Uterus (tissue), 4 donors: ENCODE data around the gene ENKUR. TPM values are rescaled to one million over a fixed set of nuclear protein-coding genes. Genes with fewer than 3 reads are reported as not detected.

ENCODE experiments used
- DNase-seq, 2 donors: peaks; one replicate each; pipeline ENCODE4 v3.0.0-alpha.2; 2019 to 2020
- H3K27ac ChIP-seq, 2 donors: fragments of 200-600 bp; sonication (generic); 1 replicate in 1 of 2; 2 replicates in 1 of 2; pipeline ENCODE4 v1.5.1; 2016 to 2018
- H3K27me3 ChIP-seq, 2 donors: fragments of 200-600 bp; sonication (generic); one replicate each; pipeline ENCODE4 v1.5.1; 2018 to 2019; ENCODE audit warnings: control low read depth in 1 of 2
- H3K36me3 ChIP-seq, 2 donors: fragments of 200-600 bp; sonication (generic); one replicate each; pipeline ENCODE4 v1.5.1; 2019; ENCODE audit warnings: control low read depth in 1 of 2
- H3K4me1 ChIP-seq, 2 donors: fragments of 200-600 bp; sonication (generic); one replicate each; pipeline ENCODE4 v1.5.1; 2018 to 2019; ENCODE audit warnings: control low read depth in 1 of 2
- H3K4me3 ChIP-seq, 2 donors: fragments of 200-600 bp; sonication (generic); 1 replicate in 1 of 2; 2 replicates in 1 of 2; pipeline ENCODE4 v1.5.1; 2018 to 2019; ENCODE audit warnings: mild to moderate bottlenecking in 1 of 2
- H3K9me3 ChIP-seq, 2 donors: fragments of 200-600 bp; sonication (generic); one replicate each; pipeline ENCODE4 v1.5.1; 2019; ENCODE audit warnings: control low read depth in 1 of 2
- POLR2A ChIP-seq, 2 donors: fragments of 450-650 bp; IDR thresholded peaks; one replicate each; pipeline ENCODE4 v1.6.1; 2016; ENCODE audit warnings: antibody characterized with exemption in 2 of 2, mild to moderate bottlenecking in 1 of 2, moderate library complexity in 1 of 2
- intact Hi-C: fragments of 100-400 bp; cut with DNase I; formaldehyde crosslinking; loops from one replicate; pipeline ENCODE4 v1.15.1; 2023; ENCODE audit warnings: low total_unique reads
- total RNA-seq, 4 donors: library from RNA; depleted of rRNA in 3 of 4; stranded (reverse); fragments of >200 nt in 3 of 4; gene quantifications; one replicate each; pipeline versions ENCODE4 v1.1.0 to v1.2.4, GENCODE V29; 2014 to 2023
- TF ChIP-seq, protein P1 (sequence below), 4 experiments: fragments of 200-600 bp in 2 of 4; fragments of 450-650 bp in 2 of 4; sonication (generic) in 2 of 4; IDR thresholded peaks; one replicate each; pipeline ENCODE4 v1.5.1; 2016 to 2019; ENCODE audit warnings: antibody characterized with exemption in 4 of 4, mild to moderate bottlenecking in 2 of 4, moderate library complexity in 1 of 4
- donor health status: DM: yes; HTN: yes; CAD: no.

Gene ENKUR, protein sequence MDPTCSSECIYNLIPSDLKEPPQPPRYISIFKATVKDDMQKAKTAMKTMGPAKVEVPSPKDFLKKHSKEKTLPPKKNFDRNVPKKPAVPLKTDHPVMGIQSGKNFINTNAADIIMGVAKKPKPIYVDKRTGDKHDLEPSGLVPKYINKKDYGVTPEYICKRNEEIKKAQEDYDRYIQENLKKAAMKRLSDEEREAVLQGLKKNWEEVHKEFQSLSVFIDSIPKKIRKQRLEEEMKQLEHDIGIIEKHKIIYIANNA
- 1 to 10 TPM in 2 of 4 donors, under 1 TPM in 1, not detected in 1; 0.73 to 10.0 (median 2.3) TPM for total RNA-seq

GRCh38 chr10:25015828-25016375 lies at the start of gene ENKUR:
Gene ENKUR (minus strand): TSS chr10:25016158. CDS start chr10:25015936, 222 bp downstream.
- Histone ChIP-seq H3K27ac (peak within 1 kb of the TSS; percentile 91 to 94), H3K4me3 (peak within 1 kb of the TSS; percentile 65 to 68), H3K27me3 (no peaks in the 10 kb centered on the region), H3K4me1 (no peaks in the 10 kb centered on the region), H3K9me3 (no peaks in the 10 kb centered on the region), H3K36me3 (no peaks in the 10 kb centered on the region)
- peak; percentile 88 to 91 for DNase-seq
- TF ChIP-seq POLR2A (IDR thresholded peaks at IDR 0.05): no peak
- TF ChIP-seq, protein P1, sequence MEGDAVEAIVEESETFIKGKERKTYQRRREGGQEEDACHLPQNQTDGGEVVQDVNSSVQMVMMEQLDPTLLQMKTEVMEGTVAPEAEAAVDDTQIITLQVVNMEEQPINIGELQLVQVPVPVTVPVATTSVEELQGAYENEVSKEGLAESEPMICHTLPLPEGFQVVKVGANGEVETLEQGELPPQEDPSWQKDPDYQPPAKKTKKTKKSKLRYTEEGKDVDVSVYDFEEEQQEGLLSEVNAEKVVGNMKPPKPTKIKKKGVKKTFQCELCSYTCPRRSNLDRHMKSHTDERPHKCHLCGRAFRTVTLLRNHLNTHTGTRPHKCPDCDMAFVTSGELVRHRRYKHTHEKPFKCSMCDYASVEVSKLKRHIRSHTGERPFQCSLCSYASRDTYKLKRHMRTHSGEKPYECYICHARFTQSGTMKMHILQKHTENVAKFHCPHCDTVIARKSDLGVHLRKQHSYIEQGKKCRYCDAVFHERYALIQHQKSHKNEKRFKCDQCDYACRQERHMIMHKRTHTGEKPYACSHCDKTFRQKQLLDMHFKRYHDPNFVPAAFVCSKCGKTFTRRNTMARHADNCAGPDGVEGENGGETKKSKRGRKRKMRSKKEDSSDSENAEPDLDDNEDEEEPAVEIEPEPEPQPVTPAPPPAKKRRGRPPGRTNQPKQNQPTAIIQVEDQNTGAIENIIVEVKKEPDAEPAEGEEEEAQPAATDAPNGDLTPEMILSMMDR (IDR thresholded peaks at IDR 0.05): no peak
- intact Hi-C loops: no loop called here

- no peaks in the 10 kb centered on the region for H3K4me1 ChIP-seq
- no peaks in the 10 kb centered on the region for H3K9me3 ChIP-seq
- DNase-seq: no peak
- no peak overlapping the region for H3K4me3 ChIP-seq
- no peak overlapping the region for H3K27ac ChIP-seq
- TF ChIP-seq POLR2A (IDR thresholded peaks at IDR 0.05): no peak
- TF ChIP-seq, protein P1 (IDR thresholded peaks at IDR 0.05): no peak
- no peaks in the 10 kb centered on the region for H3K27me3 ChIP-seq
- no peaks in the 10 kb centered on the region for H3K36me3 ChIP-seq
- intact Hi-C loops: no loop called here
Observed at GRCh38 chr10:25064401-25064800, 48.4 kb upstream of the ENKUR start.

GRCh38 chr10:25063644-25064043 lies 47.7 kb upstream of the ENKUR start:
- no peaks in the 10 kb centered on the region for H3K36me3 ChIP-seq
- intact Hi-C loops: no loop called here
- no peaks in the 10 kb centered on the region for H3K4me1 ChIP-seq
- no peak overlapping the region for H3K4me3 ChIP-seq
- H3K27me3 ChIP-seq: no peaks in the 10 kb centered on the region
- TF ChIP-seq, protein P1 (IDR thresholded peaks at IDR 0.05): no peak
- TF ChIP-seq POLR2A (IDR thresholded peaks at IDR 0.05): no peak
- DNase-seq: no peak
- H3K27ac ChIP-seq: no peak overlapping the region
- H3K9me3 ChIP-seq: no peaks in the 10 kb centered on the region

GRCh38 chr10:25063157-25063556 lies 47.2 kb upstream of the ENKUR start:
- DNase-seq: no peak
- intact Hi-C loops: no loop called here
- no peaks in the 10 kb centered on the region for H3K9me3 ChIP-seq
- H3K36me3 ChIP-seq: no peaks in the 10 kb centered on the region
- H3K27me3 ChIP-seq: no peaks in the 10 kb centered on the region
- no peaks in the 10 kb centered on the region for H3K4me1 ChIP-seq
- H3K27ac ChIP-seq: no peak overlapping the region
- no peak for TF ChIP-seq POLR2A (IDR thresholded peaks at IDR 0.05)
- TF ChIP-seq, protein P1 (IDR thresholded peaks at IDR 0.05): no peak
- no peak overlapping the region for H3K4me3 ChIP-seq

DNA sequence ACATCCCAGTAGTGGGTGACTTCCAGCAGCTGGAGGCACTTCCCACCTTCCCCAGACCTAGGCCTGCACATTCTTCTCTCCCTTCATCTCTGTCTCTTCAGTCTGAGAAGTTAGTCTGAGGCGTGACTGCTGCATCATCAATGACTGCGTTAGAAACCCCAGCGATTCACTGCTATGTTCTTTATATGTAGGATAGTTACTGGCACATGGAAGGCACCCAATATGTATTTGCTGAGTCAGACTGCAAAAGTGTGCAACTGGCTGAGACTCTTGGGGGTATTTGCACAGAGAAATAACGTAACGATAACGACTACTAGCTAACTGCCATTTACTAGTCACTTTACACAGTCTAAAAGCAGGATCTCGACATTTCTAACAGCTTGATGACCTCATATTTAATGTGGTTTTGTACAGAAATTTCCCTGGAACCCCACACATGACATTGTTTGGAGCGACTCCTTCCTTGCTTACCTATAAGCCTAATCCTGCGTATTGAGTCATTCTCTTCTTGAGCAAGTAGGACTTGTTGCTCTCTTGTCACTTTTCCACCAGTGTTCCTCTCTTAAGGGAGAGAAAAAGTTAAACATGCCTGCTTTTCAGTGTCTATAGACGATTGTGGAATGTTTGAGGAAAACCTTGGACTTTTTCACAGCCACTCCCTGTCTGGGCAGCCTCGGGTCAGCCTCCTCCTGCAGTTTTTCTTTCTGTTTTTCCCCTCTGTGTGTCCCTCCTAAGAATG lies 45.9 kb upstream of the ENKUR start:
- DNase-seq: no peak
- Histone ChIP-seq H3K36me3 (no peaks in the 10 kb centered on the region), H3K4me1 (no peaks in the 10 kb centered on the region), H3K27ac (no peak overlapping the region), H3K4me3 (no peak overlapping the region), H3K9me3 (no peaks in the 10 kb centered on the region), H3K27me3 (no peaks in the 10 kb centered on the region)
- TF ChIP-seq POLR2A (IDR thresholded peaks at IDR 0.05): no peak
- TF ChIP-seq, protein P1 (IDR thresholded peaks at IDR 0.05): no peak
- intact Hi-C loops: no loop called here
